Fibroblast of lung (primary cell): Measurements from ENCODE around the gene VWDE. TPM values are rescaled to one million over a fixed set of nuclear protein-coding genes. Genes with fewer than 3 reads are reported as not detected.
A peak's percentile ranks its signal among the peaks of the same experiment; 100 is the strongest.

Source experiments
- DNase-seq, 2 donors: peaks; one replicate each; pipeline versions ENCODE4 v3.0.0 to v3.0.0-alpha.2; 2010; ENCODE audit warnings: low read depth in 2 of 2
- H2AFZ ChIP-seq: 2 replicates; pipeline ENCODE4 v1.5.1; 2012; ENCODE audit warnings: low read length, control low read depth, inconsistent platforms
- H3K27ac ChIP-seq: 2 replicates; pipeline ENCODE4 v1.5.1; 2011; ENCODE audit warnings: low read length, control low read depth; ENCODE audit not compliant: insufficient read depth
- H3K27me3 ChIP-seq: 2 replicates; pipeline ENCODE4 v1.5.1; 2011; ENCODE audit warnings: mild to moderate bottlenecking, low read length; ENCODE audit not compliant: control insufficient read depth, insufficient read depth
- H3K36me3 ChIP-seq: 2 replicates; pipeline ENCODE4 v1.5.1; 2011; ENCODE audit warnings: low read length; ENCODE audit not compliant: control insufficient read depth, insufficient read depth
- H3K4me1 ChIP-seq: 2 replicates; pipeline ENCODE4 v1.5.1; 2011; ENCODE audit warnings: low read length; ENCODE audit not compliant: control insufficient read depth, insufficient read depth; ENCODE audit errors: extremely low read depth
- H3K4me2 ChIP-seq: 2 replicates; pipeline ENCODE4 v1.5.1; 2011; ENCODE audit warnings: low read length, control low read depth; ENCODE audit not compliant: insufficient read depth; ENCODE audit errors: extremely low read depth
- H3K4me3 ChIP-seq, 4 experiments: fragments of 200-600 bp in 1 of 4; sonication (generic) in 1 of 4; replicated peaks in 1 of 4; 2 replicates each; pipeline ENCODE4 v1.5.1; 2011 to 2016; ENCODE audit warnings: low read length in 4 of 4, low read depth in 3 of 4, mild to moderate bottlenecking in 3 of 4, control low read depth in 2 of 4, inconsistent platforms in 1 of 4, mixed read lengths in 1 of 4; ENCODE audit not compliant: insufficient read depth in 1 of 4; ENCODE audit errors: control extremely low read depth in 1 of 4
- H3K79me2 ChIP-seq: 2 replicates; pipeline ENCODE4 v1.5.1; 2012; ENCODE audit warnings: mild to moderate bottlenecking, low read length, inconsistent platforms; ENCODE audit not compliant: control insufficient read depth, insufficient read depth
- H3K9ac ChIP-seq: 2 replicates; pipeline ENCODE4 v1.5.1; 2011; ENCODE audit warnings: mild to moderate bottlenecking, low read length, control low read depth; ENCODE audit not compliant: insufficient read depth
- H3K9me3 ChIP-seq: 2 replicates; pipeline ENCODE4 v1.5.1; 2012; ENCODE audit warnings: low read depth, low read length; ENCODE audit not compliant: control insufficient read depth, insufficient read depth
- H4K20me1 ChIP-seq: 2 replicates; pipeline ENCODE4 v1.5.1; 2011; ENCODE audit warnings: low read length; ENCODE audit not compliant: control insufficient read depth, insufficient read depth; ENCODE audit errors: extremely low read depth
- EZH2 ChIP-seq: IDR thresholded peaks from 2 replicates; pipeline ENCODE4 v1.5.1; 2012; ENCODE audit warnings: low read length, control low read depth, mild to moderate bottlenecking; ENCODE audit errors: missing control alignments
- polyA plus RNA-seq, 2 donors: library from polyadenylated mRNA; depleted of rRNA in 1 of 2; stranded (reverse) in 1 of 2; unstranded in 1 of 2; fragments of >200 nt; gene quantifications; 2 replicates each; pipeline ENCODE4 v1.2.1, GENCODE V29; 2011 to 2012; ENCODE audit warnings: missing spikeins in 1 of 2
- total RNA-seq: library from RNA; depleted of rRNA; stranded (reverse); fragments of >200 nt; gene quantifications from 2 replicates; pipeline ENCODE4 v1.2.1, GENCODE V29; 2014
- TF ChIP-seq, protein P1 (sequence below), 2 donors: IDR thresholded peaks in 1 of 2; conservative IDR thresholded peaks in 1 of 2; 1 replicate in 1 of 2; 2 replicates in 1 of 2; pipeline ENCODE4 v1.5.1; 2011 to 2012; ENCODE audit warnings: low read length in 2 of 2, control low read depth in 1 of 2, inconsistent platforms in 1 of 2, low read depth in 1 of 2, mild to moderate bottlenecking in 1 of 2

The VWDE gene
- total and polyA plus RNA-seq, 2 donors (not counting 1 experiment from before 2014, with no cell fraction given): 0.09 to 0.17 TPM

GRCh38 chr7:12383377-12383776, 20.3 kb downstream of the VWDE start:
- no peak overlapping the region for H3K4me3 ChIP-seq
- H3K79me2 ChIP-seq: no peaks in the 10 kb centered on the region
- H2AFZ ChIP-seq: no peak overlapping the region
- no peaks in the 10 kb centered on the region for H3K4me1 ChIP-seq
- no peak overlapping the region for H3K9ac ChIP-seq
- no peaks in the 10 kb centered on the region for H3K9me3 ChIP-seq
- no peak overlapping the region for H3K27ac ChIP-seq
- DNase-seq: no peak
- no peaks in the 10 kb centered on the region for H3K36me3 ChIP-seq
- TF ChIP-seq, protein P1, sequence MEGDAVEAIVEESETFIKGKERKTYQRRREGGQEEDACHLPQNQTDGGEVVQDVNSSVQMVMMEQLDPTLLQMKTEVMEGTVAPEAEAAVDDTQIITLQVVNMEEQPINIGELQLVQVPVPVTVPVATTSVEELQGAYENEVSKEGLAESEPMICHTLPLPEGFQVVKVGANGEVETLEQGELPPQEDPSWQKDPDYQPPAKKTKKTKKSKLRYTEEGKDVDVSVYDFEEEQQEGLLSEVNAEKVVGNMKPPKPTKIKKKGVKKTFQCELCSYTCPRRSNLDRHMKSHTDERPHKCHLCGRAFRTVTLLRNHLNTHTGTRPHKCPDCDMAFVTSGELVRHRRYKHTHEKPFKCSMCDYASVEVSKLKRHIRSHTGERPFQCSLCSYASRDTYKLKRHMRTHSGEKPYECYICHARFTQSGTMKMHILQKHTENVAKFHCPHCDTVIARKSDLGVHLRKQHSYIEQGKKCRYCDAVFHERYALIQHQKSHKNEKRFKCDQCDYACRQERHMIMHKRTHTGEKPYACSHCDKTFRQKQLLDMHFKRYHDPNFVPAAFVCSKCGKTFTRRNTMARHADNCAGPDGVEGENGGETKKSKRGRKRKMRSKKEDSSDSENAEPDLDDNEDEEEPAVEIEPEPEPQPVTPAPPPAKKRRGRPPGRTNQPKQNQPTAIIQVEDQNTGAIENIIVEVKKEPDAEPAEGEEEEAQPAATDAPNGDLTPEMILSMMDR (conservative IDR thresholded peaks at IDR 0.05 in 1 of 2, IDR thresholded peaks at IDR 0.05 in 1 of 2; ENCODE audit: low read depth in 1 of 2, low read length in 2 of 2): no peak
- TF ChIP-seq EZH2: no peak
- no peaks in the 10 kb centered on the region for H3K27me3 ChIP-seq
- no peak overlapping the region for H3K4me2 ChIP-seq
- no peaks in the 10 kb centered on the region for H4K20me1 ChIP-seq

- no peak overlapping the region for H3K4me2 ChIP-seq
- H3K4me1 ChIP-seq: no peaks in the 10 kb centered on the region
- no peaks in the 10 kb centered on the region for H3K27me3 ChIP-seq
- DNase-seq: peak in 1 of 2 donors; percentile 3
- H2AFZ ChIP-seq: no peak overlapping the region
- no peak overlapping the region for H3K27ac ChIP-seq
- H3K9ac ChIP-seq: no peak overlapping the region
- no peak overlapping the region for H3K4me3 ChIP-seq
- no peaks in the 10 kb centered on the region for H4K20me1 ChIP-seq
- no peaks in the 10 kb centered on the region for H3K79me2 ChIP-seq
- H3K9me3 ChIP-seq: no peaks in the 10 kb centered on the region
- TF ChIP-seq EZH2: no peak
- TF ChIP-seq, protein P1 (conservative IDR thresholded peaks at IDR 0.05 in 1 of 2, IDR thresholded peaks at IDR 0.05 in 1 of 2; ENCODE audit: low read depth in 1 of 2, low read length in 2 of 2): no peak
- no peaks in the 10 kb centered on the region for H3K36me3 ChIP-seq
Observed at GRCh38 chr7:12378389-12378788, 25.3 kb downstream of the VWDE start.

GRCh38 chr7:12377406-12377805, 26.3 kb downstream of the VWDE start:
- H3K9me3 ChIP-seq: no peaks in the 10 kb centered on the region
- no peak overlapping the region for H3K27ac ChIP-seq
- TF ChIP-seq EZH2: no peak
- TF ChIP-seq, protein P1 (conservative IDR thresholded peaks at IDR 0.05 in 1 of 2, IDR thresholded peaks at IDR 0.05 in 1 of 2; ENCODE audit: low read depth in 1 of 2, low read length in 2 of 2): no peak
- H3K4me2 ChIP-seq: no peak overlapping the region
- H3K79me2 ChIP-seq: no peaks in the 10 kb centered on the region
- H3K9ac ChIP-seq: no peak overlapping the region
- no peaks in the 10 kb centered on the region for H3K4me1 ChIP-seq
- no peak overlapping the region for H2AFZ ChIP-seq
- no peak overlapping the region for H3K4me3 ChIP-seq
- no peak for DNase-seq
- H3K27me3 ChIP-seq: no peaks in the 10 kb centered on the region
- H3K36me3 ChIP-seq: no peaks in the 10 kb centered on the region
- H4K20me1 ChIP-seq: no peaks in the 10 kb centered on the region
